ENCODE measurements around the gene KCNT1.

KCNT1 gene

GRCh38 chr9:135804581-135805421 lies 102.8 kb downstream of the KCNT1 start:
- TF ChIP-seq GATA3 (IDR thresholded peaks at IDR 0.05; ENCODE audit: low read depth, low read length) (no peak), GATA2 (IDR thresholded peaks at IDR 0.05; ENCODE audit: low read depth, low read length) (no peak)

DNA sequence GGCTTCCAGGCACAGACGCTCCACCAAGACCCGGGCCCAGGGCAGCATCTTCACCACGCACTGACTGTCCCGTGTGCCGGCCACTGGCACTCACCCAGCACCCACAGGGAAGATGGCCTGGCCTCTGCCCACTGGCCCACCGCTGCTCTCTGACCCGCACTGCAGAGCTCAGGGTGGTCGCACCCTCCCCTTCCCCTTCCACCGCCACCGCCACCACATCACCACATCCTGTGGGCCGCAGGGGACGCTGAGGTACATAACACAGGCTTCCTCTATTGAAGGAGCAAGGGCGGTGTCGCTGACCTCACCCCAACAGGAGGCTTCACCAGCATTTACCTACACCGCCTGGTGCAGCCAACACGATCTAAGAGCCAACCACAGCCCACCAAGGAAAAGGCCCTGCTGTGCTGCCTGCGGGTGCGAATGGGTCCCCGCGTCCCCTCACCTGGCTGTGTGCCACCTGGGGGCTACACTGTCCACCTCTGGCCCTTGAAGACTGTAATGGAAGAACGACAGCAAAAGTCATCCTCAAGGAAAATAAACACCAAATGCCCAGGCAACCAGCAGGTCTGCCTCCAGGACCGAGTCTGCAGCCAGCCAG lies 103.5 kb downstream of the KCNT1 start:
- no peak for TF ChIP-seq GATA2 (IDR thresholded peaks at IDR 0.05; ENCODE audit: low read depth, low read length)
- TF ChIP-seq GATA3 (IDR thresholded peaks at IDR 0.05; ENCODE audit: low read depth, low read length): no peak

GRCh38 chr9:135809166-135809565 lies 107.2 kb downstream of the KCNT1 start:
- TF ChIP-seq GATA3 (IDR thresholded peaks at IDR 0.05; ENCODE audit: low read depth, low read length) (no peak), GATA2 (IDR thresholded peaks at IDR 0.05; ENCODE audit: low read depth, low read length) (no peak)

- no peak for TF ChIP-seq GATA2 (IDR thresholded peaks at IDR 0.05; ENCODE audit: low read depth, low read length)
- TF ChIP-seq GATA3 (IDR thresholded peaks at IDR 0.05; ENCODE audit: low read depth, low read length): no peak
These were observed 109.0 kb downstream of the KCNT1 start for GRCh38 chr9:135810806-135811575.

DNA sequence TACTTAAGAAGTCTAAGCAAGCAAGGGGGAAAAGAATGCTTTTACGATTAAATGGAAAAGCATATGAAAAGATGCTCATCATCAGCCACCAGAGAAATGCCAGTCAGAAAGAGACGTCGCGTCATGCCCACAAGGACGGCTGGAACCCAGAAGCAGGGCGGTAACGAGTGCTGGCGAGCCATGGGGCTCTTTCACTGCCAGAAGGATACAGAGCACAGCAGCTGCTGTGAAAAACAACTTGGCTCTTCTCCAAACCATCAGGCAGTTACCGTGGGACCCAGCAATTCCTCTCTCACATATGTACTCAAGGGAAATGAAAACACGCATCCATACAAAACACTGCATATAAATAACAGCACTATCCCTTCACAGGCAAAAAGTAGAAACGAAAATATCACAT lies 109.8 kb downstream of the KCNT1 start:
- TF ChIP-seq GATA3 (IDR thresholded peaks at IDR 0.05; ENCODE audit: low read depth, low read length) (no peak), GATA2 (IDR thresholded peaks at IDR 0.05; ENCODE audit: low read depth, low read length) (no peak)

- no peak for TF ChIP-seq GATA3 (IDR thresholded peaks at IDR 0.05; ENCODE audit: low read depth, low read length)
- TF ChIP-seq GATA2 (IDR thresholded peaks at IDR 0.05; ENCODE audit: low read depth, low read length): no peak
These were observed 111.0 kb downstream of the KCNT1 start for GRCh38 chr9:135812961-135813360.

- TF ChIP-seq GATA2 (IDR thresholded peaks at IDR 0.05; ENCODE audit: low read depth, low read length) (no peak), GATA3 (IDR thresholded peaks at IDR 0.05; ENCODE audit: low read depth, low read length) (no peak)
These were observed 111.8 kb downstream of the KCNT1 start for GRCh38 chr9:135813671-135814290.

GRCh38 chr9:135814421-135815095 lies 112.6 kb downstream of the KCNT1 start:
- TF ChIP-seq GATA2 (IDR thresholded peaks at IDR 0.05; ENCODE audit: low read depth, low read length) (no peak), GATA3 (IDR thresholded peaks at IDR 0.05; ENCODE audit: low read depth, low read length) (no peak)

DNA sequence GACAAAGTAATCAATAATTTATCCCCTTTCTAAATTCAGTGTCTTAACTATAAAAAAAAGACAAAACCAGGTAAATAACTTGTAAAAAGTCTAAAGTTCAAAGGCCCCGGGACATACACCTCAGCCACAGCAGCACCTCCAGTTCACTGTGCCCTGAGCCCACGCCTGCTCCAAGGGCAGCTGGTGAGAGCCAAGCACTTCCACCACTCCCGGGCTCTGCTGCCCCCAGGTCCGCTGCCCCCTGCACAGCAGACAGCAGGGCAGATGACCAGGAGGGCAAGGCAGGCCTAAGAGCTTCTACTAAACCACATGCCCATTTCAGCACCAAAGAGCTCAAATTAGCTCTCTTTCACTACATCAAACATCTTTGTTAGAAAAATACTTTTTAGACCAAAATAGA lies 113.4 kb downstream of the KCNT1 start:
- TF ChIP-seq GATA2 (IDR thresholded peaks at IDR 0.05; ENCODE audit: low read depth, low read length): no peak
- TF ChIP-seq GATA3 (IDR thresholded peaks at IDR 0.05; ENCODE audit: low read depth, low read length): no peak

DNA sequence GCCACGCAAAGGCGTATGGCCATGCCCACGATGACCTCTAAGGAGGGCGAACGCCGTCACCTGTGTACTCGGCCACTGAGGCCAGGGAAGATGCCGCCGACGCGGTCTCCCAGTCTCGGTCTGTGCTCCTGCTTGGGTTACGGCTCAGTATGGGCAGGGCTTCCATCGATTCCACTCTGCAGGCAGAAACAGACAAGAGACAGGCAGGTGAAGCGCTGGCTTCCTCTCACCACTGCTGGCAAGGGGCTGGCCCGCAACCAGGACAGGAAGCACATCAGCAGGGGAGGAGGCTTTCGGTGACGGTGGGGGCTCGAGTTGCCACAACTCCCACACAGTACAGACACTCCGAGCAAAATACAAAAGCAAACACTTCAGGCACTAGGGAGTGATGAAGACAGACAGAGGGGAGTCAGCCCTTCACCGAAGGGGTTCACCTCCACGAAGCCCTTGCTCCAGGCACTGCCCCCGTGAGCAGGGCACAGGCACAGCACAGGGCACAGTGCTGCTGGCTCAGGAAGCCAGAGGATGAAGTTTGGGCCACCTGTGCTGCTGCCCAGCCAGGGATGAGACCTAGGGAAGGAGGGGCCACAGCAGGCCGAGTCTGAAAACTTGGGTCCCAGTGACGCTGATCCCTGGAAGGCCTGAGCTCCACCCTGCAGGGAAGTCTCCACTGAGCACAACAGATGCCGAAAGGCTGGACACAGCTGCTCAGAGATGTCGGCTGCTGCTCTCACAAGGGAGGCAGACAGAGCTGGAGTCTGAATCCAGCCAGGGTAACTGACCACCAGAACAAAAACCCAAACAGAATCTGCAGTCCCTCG lies 114.1 kb downstream of the KCNT1 start:
- TF ChIP-seq GATA2 (IDR thresholded peaks at IDR 0.05; ENCODE audit: low read depth, low read length) (no peak), GATA3 (IDR thresholded peaks at IDR 0.05; ENCODE audit: low read depth, low read length) (no peak)

DNA sequence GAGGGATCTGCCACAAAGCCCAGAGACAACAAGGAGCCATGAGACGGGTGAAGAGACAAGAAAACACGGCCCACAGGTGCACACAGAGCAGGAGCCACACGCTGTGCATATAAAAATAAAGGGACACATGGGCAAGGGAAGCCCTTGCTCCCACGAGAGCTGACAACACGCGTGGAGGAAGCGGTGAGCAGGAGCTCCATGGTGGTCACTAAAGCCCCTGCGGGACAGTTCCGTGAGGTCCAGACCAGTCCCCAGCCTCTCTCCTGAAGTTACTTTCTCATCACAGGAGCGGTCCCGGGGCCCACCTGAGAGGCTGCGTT lies 114.6 kb downstream of the KCNT1 start:
- TF ChIP-seq GATA3 (IDR thresholded peaks at IDR 0.05; ENCODE audit: low read depth, low read length): no peak
- TF ChIP-seq GATA2 (IDR thresholded peaks at IDR 0.05; ENCODE audit: low read depth, low read length): no peak

DNA sequence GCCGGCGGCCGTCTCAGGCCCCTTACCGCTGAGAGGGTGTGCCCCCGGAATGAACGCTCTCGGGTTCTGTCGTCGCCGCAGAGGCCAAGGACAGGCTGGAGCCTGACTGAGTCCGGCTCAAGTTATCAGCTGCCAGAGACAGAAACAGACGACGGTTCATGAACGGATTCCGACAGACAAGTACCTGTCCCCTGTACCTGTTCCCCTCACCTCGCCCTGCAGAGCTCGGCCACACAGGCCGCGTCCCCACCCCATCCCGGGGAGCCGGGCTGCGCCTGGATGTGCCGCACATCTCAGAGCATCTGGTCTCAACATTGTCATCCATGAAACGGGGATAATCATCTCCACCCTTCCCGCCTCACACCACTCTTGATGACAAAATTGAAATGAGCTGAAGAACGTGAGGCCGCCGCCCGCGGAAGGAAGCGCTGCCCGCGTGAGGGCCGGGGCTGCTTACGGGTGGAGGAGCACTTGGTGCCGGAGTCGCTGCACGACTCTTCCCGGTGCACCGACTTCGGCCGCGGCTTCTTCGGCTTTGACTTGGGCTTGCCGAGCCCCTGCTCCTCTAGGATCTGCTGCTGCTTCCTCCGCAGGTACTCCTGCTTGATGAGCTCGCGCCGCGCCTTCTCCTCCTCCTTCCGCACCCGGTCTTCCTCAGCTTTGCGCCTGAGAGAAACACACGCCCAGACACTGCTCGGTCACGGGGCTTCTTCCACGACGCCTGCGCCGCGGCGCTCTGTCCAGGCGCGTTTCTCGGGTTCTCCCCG lies 116.1 kb downstream of the KCNT1 start:
- no peak for TF ChIP-seq GATA2 (IDR thresholded peaks at IDR 0.05; ENCODE audit: low read depth, low read length)
- TF ChIP-seq GATA3 (IDR thresholded peaks at IDR 0.05; ENCODE audit: low read depth, low read length): no peak
